ENCODE results near the gene ERAS.
"Not testable (repeated sequence)": the region's sequence is repeated elsewhere in the genome, so short reads cannot be mapped to it uniquely, and the experiment has no call there.

DNA sequence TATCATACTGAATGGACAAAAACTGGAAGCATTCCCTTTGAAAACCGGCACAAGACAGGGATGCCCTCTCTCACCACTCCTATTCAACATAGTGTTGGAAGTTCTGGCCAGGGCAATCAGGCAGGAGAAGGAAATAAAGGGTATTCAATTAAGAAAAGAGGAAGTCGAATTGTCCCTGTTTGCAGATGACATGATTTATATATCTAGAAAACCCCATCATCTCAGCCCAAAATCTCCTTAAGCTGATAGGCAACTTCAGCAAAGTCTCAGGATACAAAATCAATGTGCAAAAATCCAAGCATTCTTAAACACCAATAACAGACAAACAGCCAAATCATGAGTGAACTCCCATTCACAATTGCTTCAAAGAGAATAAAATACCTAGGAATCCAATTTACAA, 45.7 kb downstream of the ERAS start:
- not testable (repeated sequence) for TF ChIP-seq TAF1 (IDR thresholded peaks at IDR 0.05; ENCODE audit: borderline replicate concordance, low read depth, low read length); POLR2A (IDR thresholded peaks at IDR 0.05; ENCODE audit: low read depth, low read length)
